ENCODE measurements around the gene FMR1.

FMR1 gene

GRCh38 chrX:147916375-147916968 lies 4.8 kb downstream of the FMR1 start:
- DNase-seq: no peak

GRCh38 chrX:147917700-147918695 lies 6.3 kb downstream of the FMR1 start:
- no peak for DNase-seq

GRCh38 chrX:147920161-147920666 lies 8.5 kb downstream of the FMR1 start:
- no peak for DNase-seq

- DNase-seq: no peak
These were observed 11.9 kb downstream of the FMR1 start for GRCh38 chrX:147923605-147924004.

GRCh38 chrX:147927256-147927655 lies 15.5 kb downstream of the FMR1 start:
- DNase-seq: no peak

GRCh38 chrX:147933815-147934214 lies 22.1 kb downstream of the FMR1 start:
- no peak for DNase-seq

GRCh38 chrX:147935156-147935758 lies 23.5 kb downstream of the FMR1 start:
- DNase-seq: no peak

GRCh38 chrX:147945286-147945685 lies 33.6 kb downstream of the FMR1 start:
- no peak for DNase-seq

- DNase-seq: no peak
These were observed 36.8 kb downstream of the FMR1 start for GRCh38 chrX:147948531-147948930.

- DNase-seq: no peak
These were observed 38.6 kb downstream of the FMR1 start for GRCh38 chrX:147950352-147950751.

- DNase-seq: no peak
These were observed 42.3 kb downstream of the FMR1 start for GRCh38 chrX:147953976-147954375.

GRCh38 chrX:147957291-147957690 lies 45.6 kb downstream of the FMR1 start:
- no peak for DNase-seq

GRCh38 chrX:147958291-147958690 lies 46.6 kb downstream of the FMR1 start:
- peak; percentile 64 for DNase-seq

- DNase-seq: no peak
These were observed 49.0 kb downstream of the FMR1 start for GRCh38 chrX:147960722-147961121.

- DNase-seq: peak; percentile 0
These were observed 50.8 kb downstream of the FMR1 start for GRCh38 chrX:147962476-147962875.

GRCh38 chrX:147978931-147979330 lies 67.2 kb downstream of the FMR1 start:
- DNase-seq: no peak

GRCh38 chrX:147981038-147981752 lies 69.5 kb downstream of the FMR1 start, which contains the start of gene FMR1NB:
TSS of gene FMR1NB (plus strand) at chrX:147981337. CDS start at chrX:147981403, 66 bp downstream.
- no peak for DNase-seq
